Astrocyte (in vitro differentiated cells and primary cell): ENCODE results near the gene CTRB2. TPM values are rescaled to one million over a fixed set of nuclear protein-coding genes. Genes with fewer than 3 reads are reported as not detected.
"Not testable (repeated sequence)": the region's sequence is repeated elsewhere in the genome, so short reads cannot be mapped to it uniquely, and the experiment has no call there.

Experiments used
- DNase-seq: peaks from one replicate; pipeline ENCODE4 v3.0.0-alpha.2; 2010; ENCODE audit warnings: low read depth
- FAIRE-seq: peaks from 2 replicates; lab custom pipeline; 2011; peaks lifted over from hg19 to GRCh38; lab: Jason Lieb, UNC
- H2AFZ ChIP-seq: 2 replicates; pipeline ENCODE4 v1.6.0; 2012; ENCODE audit warnings: low read depth, low read length, inconsistent platforms
- H3K27ac ChIP-seq: 2 replicates; pipeline ENCODE4 v1.5.1; 2011; ENCODE audit warnings: low read depth, low read length, inconsistent platforms
- H3K27me3 ChIP-seq: 2 replicates; pipeline ENCODE4 v1.6.0; 2011; ENCODE audit warnings: low read length, inconsistent platforms; ENCODE audit not compliant: insufficient read depth
- H3K36me3 ChIP-seq: 2 replicates; pipeline ENCODE4 v1.5.1; 2011; ENCODE audit warnings: low read length, inconsistent platforms; ENCODE audit not compliant: insufficient read depth
- H3K4me1 ChIP-seq: 2 replicates; pipeline ENCODE4 v1.5.1; 2011; ENCODE audit warnings: low read length, inconsistent platforms; ENCODE audit not compliant: insufficient read depth
- H3K4me2 ChIP-seq: 2 replicates; pipeline ENCODE4 v1.6.0; 2012; ENCODE audit warnings: low read length, inconsistent platforms
- H3K4me3 ChIP-seq: 2 replicates; pipeline ENCODE4 v1.5.1; 2011; ENCODE audit warnings: low read depth, mild to moderate bottlenecking, low read length, inconsistent platforms; ENCODE audit not compliant: insufficient read depth
- H3K79me2 ChIP-seq: 2 replicates; pipeline ENCODE4 v1.6.0; 2012; ENCODE audit warnings: mild to moderate bottlenecking, low read length, inconsistent platforms; ENCODE audit not compliant: insufficient read depth
- H3K9ac ChIP-seq: 2 replicates; pipeline ENCODE4 v1.6.0; 2012; ENCODE audit warnings: mild to moderate bottlenecking, low read length, inconsistent platforms
- H3K9me3 ChIP-seq: 2 replicates; pipeline ENCODE4 v1.5.1; 2012; ENCODE audit warnings: low read depth, mild to moderate bottlenecking, low read length, inconsistent platforms; ENCODE audit not compliant: insufficient read depth
- H4K20me1 ChIP-seq: 2 replicates; pipeline ENCODE4 v1.6.0; 2012; ENCODE audit warnings: low read length, inconsistent platforms; ENCODE audit not compliant: insufficient read depth
- H3K27ac Mint-ChIP-seq: one replicate; pipeline ENCODE4 v1.8.0; 2021; ENCODE audit warnings: mild to moderate bottlenecking, mixed read lengths; ENCODE audit not compliant: unreplicated experiment
- H3K27me3 Mint-ChIP-seq: one replicate; pipeline ENCODE4 v1.8.0; 2021; ENCODE audit warnings: low read depth, mixed read lengths; ENCODE audit not compliant: unreplicated experiment
- H3K36me3 Mint-ChIP-seq: one replicate; pipeline ENCODE4 v1.8.0; 2021; ENCODE audit warnings: low read depth, mixed read lengths; ENCODE audit not compliant: unreplicated experiment
- H3K4me1 Mint-ChIP-seq: one replicate; pipeline ENCODE4 v1.8.0; 2021; ENCODE audit warnings: low read depth, mixed read lengths; ENCODE audit not compliant: unreplicated experiment
- H3K4me3 Mint-ChIP-seq: one replicate; pipeline ENCODE4 v1.8.0; 2021; ENCODE audit warnings: mild to moderate bottlenecking, moderate library complexity, mixed read lengths; ENCODE audit not compliant: unreplicated experiment
- H3K9me3 Mint-ChIP-seq: one replicate; pipeline ENCODE4 v1.8.0; 2021; ENCODE audit warnings: mild to moderate bottlenecking, mixed read lengths; ENCODE audit not compliant: unreplicated experiment
- EZH2 ChIP-seq: IDR thresholded peaks from 2 replicates; pipeline ENCODE4 v1.6.1; 2012; ENCODE audit warnings: mild to moderate bottlenecking, low read length, inconsistent platforms; ENCODE audit not compliant: insufficient read depth
- total RNA-seq: library from RNA; stranded (reverse); gene quantifications from 2 replicates; pipeline ENCODE4 v1.2.1, GENCODE V29; 2021
- TF ChIP-seq, protein P1 (sequence below): IDR thresholded peaks from 2 replicates; pipeline ENCODE4 v1.5.1; 2011; ENCODE audit warnings: low read depth, mild to moderate bottlenecking, inconsistent platforms, low read length, moderate library complexity; ENCODE audit not compliant: insufficient read depth

CTRB2 gene
- total RNA-seq, 1 donor from 2014 or later = 0.43 TPM

DNA sequence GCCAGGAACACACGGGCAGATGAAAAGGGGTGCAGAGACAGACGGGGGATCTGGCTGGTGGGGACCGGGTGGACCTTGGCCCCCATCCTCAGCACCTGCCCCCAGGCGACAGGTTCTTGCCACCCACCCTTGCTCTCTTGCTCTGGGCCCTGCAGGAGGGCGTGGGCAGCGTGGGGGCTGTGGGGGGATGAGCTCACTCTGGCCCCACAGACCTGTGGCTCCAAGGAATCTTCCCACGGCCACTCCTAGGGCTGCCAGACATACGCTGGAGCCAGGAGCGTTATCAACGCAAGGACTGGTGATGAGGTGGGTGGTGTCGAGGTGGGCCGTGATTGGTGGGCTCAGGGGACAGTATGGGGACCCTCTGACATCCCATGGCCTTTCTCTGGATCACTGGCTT, 18.1 kb upstream of the CTRB2 start:
- Mint-ChIP-seq H3K27me3 (peaks cover 4% of the 10 kb centered on the region), H3K27ac (peak overlapping the region; percentile 83), H3K36me3 (peaks cover 5% of the 10 kb centered on the region), H3K4me1 (peaks cover 6% of the 10 kb centered on the region), H3K4me3 (no peak overlapping the region), H3K9me3 (no peaks in the 10 kb centered on the region)
- FAIRE-seq (no peak), DNase-seq (no peak)
- peaks cover 4% of the 10 kb centered on the region for H3K36me3 ChIP-seq
- H3K27ac ChIP-seq = no peak overlapping the region
- no peak overlapping the region for H3K4me3 ChIP-seq
- no peak overlapping the region for H3K9ac ChIP-seq
- TF ChIP-seq EZH2 = no peak
- TF ChIP-seq, protein P1, sequence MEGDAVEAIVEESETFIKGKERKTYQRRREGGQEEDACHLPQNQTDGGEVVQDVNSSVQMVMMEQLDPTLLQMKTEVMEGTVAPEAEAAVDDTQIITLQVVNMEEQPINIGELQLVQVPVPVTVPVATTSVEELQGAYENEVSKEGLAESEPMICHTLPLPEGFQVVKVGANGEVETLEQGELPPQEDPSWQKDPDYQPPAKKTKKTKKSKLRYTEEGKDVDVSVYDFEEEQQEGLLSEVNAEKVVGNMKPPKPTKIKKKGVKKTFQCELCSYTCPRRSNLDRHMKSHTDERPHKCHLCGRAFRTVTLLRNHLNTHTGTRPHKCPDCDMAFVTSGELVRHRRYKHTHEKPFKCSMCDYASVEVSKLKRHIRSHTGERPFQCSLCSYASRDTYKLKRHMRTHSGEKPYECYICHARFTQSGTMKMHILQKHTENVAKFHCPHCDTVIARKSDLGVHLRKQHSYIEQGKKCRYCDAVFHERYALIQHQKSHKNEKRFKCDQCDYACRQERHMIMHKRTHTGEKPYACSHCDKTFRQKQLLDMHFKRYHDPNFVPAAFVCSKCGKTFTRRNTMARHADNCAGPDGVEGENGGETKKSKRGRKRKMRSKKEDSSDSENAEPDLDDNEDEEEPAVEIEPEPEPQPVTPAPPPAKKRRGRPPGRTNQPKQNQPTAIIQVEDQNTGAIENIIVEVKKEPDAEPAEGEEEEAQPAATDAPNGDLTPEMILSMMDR = no peak
- no peak overlapping the region for H2AFZ ChIP-seq
- H3K9me3 ChIP-seq = no peaks in the 10 kb centered on the region
- peaks cover 10% of the 10 kb centered on the region for H3K79me2 ChIP-seq
- no peaks in the 10 kb centered on the region for H3K27me3 ChIP-seq
- peaks cover 42% of the 10 kb centered on the region for H4K20me1 ChIP-seq
- no peaks in the 10 kb centered on the region for H3K4me1 ChIP-seq
- no peak overlapping the region for H3K4me2 ChIP-seq

DNA sequence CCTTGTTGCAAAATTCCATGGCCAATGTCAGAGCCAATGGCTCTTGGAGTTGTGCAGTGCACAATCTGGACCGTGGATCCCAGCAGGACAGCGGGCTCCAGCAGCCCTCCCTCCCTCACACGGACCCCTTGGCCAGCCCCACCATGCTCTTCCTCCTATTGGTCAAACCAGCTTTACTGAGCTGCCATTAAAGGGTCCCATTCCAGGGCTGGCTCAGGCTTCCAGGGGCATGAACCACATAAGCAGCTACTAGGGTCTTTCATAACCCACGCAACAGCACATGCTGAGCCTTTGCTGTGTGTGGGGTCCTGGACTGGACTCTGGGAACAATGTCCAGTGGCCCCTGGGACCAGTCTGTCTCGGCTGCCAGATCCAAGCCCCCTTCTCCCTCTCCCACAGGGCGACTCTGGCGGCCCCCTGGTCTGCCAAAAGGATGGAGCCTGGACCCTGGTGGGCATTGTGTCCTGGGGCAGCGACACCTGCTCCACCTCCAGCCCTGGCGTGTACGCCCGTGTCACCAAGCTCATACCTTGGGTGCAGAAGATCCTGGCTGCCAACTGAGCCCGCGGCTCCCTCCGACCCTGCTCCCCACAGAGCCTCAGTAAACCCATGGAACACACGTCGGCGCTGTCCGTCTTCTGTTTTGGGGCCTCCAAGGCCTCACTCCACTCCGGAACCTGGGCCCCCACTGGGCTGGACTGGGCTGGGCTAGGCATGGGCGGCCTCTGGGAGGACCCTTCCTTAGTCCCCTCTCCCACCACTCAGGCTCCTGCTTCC, 17.5 kb upstream of the CTRB2 start:
- H3K27me3 Mint-ChIP-seq = peaks cover 4% of the 10 kb centered on the region
- Histone ChIP-seq H3K27ac (no peak overlapping the region), H3K9ac (no peak overlapping the region), H4K20me1 (peaks cover 36% of the 10 kb centered on the region), H3K36me3 (peaks cover 4% of the 10 kb centered on the region), H3K4me2 (no peak overlapping the region), H3K9me3 (no peaks in the 10 kb centered on the region), H3K27me3 (no peaks in the 10 kb centered on the region), H3K79me2 (peaks cover 4% of the 10 kb centered on the region), H3K4me3 (no peak overlapping the region), H3K4me1 (no peaks in the 10 kb centered on the region), H2AFZ (no peak overlapping the region)
- TF ChIP-seq, protein P1 = no peak
- peaks cover 6% of the 10 kb centered on the region for H3K4me1 Mint-ChIP-seq
- peaks cover 5% of the 10 kb centered on the region for H3K36me3 Mint-ChIP-seq
- H3K4me3 Mint-ChIP-seq = no peak overlapping the region
- DNase-seq (no peak), FAIRE-seq (no peak)
- no peaks in the 10 kb centered on the region for H3K9me3 Mint-ChIP-seq
- H3K27ac Mint-ChIP-seq = peak overlapping the region; percentile 66

DNA sequence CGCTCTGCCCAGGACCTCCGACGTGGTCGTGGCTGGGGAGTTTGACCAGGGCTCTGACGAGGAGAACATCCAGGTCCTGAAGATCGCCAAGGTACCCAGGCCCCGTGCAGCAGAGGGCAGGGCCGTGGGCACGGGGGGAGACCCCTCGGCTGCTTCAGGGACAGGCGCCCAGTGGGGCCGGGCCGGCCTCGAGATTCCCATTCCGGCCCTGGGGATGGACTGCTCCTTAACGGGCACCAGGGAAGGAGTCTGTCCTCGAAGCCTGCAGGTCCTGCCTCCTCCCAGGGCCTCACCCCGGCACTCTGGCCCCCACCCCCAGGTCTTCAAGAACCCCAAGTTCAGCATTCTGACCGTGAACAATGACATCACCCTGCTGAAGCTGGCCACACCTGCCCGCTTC, 16.2 kb upstream of the CTRB2 start:
- not testable (repeated sequence) for H3K36me3 Mint-ChIP-seq, H3K9me3 Mint-ChIP-seq, DNase-seq, H3K27ac ChIP-seq, H3K4me3 ChIP-seq, H3K9me3 ChIP-seq, H3K27ac Mint-ChIP-seq, H3K4me1 Mint-ChIP-seq, H3K4me3 Mint-ChIP-seq, H3K79me2 ChIP-seq, H3K9ac ChIP-seq, H3K36me3 ChIP-seq, H3K27me3 Mint-ChIP-seq, H3K4me2 ChIP-seq, H2AFZ ChIP-seq, H3K4me1 ChIP-seq, H3K27me3 ChIP-seq
- FAIRE-seq = peak; percentile 50
- peaks cover 23% of the 10 kb centered on the region for H4K20me1 ChIP-seq
